Suprapubic skin (tissue), 4 donors: ENCODE data around the gene CCNF. TPM values are rescaled to one million over a fixed set of nuclear protein-coding genes. Genes with fewer than 3 reads are reported as not detected.

Experiments used
- DNase-seq, 2 donors: peaks; one replicate each; pipeline ENCODE4 v3.0.0-alpha.2; 2019; ENCODE audit warnings: low spot score in 2 of 2
- H3K27ac ChIP-seq: fragments of 200-600 bp; sonication (generic); one replicate; pipeline ENCODE4 v1.5.1; 2019
- H3K27me3 ChIP-seq: fragments of 200-600 bp; sonication (generic); one replicate; pipeline ENCODE4 v1.5.1; 2019
- H3K36me3 ChIP-seq: fragments of 200-600 bp; sonication (generic); one replicate; pipeline ENCODE4 v1.5.1; 2019
- H3K4me1 ChIP-seq: fragments of 200-600 bp; sonication (generic); one replicate; pipeline ENCODE4 v1.5.1; 2019
- H3K4me3 ChIP-seq: fragments of 200-600 bp; sonication (generic); one replicate; pipeline ENCODE4 v1.5.1; 2019; ENCODE audit warnings: mild to moderate bottlenecking
- H3K9me3 ChIP-seq: fragments of 200-600 bp; sonication (generic); one replicate; pipeline ENCODE4 v1.5.1; 2019
- EP300 ChIP-seq: sonication (generic); formaldehyde crosslinking; IDR thresholded peaks from one replicate; pipeline ENCODE4 v1.6.1; 2017; ENCODE audit warnings: antibody characterized with exemption
- POLR2A ChIP-seq, 2 donors: fragments of 450-650 bp; IDR thresholded peaks; one replicate each; pipeline ENCODE4 v1.6.1; 2017; ENCODE audit warnings: antibody characterized with exemption in 2 of 2, mild to moderate bottlenecking in 2 of 2, moderate library complexity in 2 of 2
- POLR2AphosphoS5 ChIP-seq, 3 donors: sonication (generic); formaldehyde crosslinking; IDR thresholded peaks; one replicate each; pipeline ENCODE4 v1.6.1; 2017; ENCODE audit warnings: antibody characterized with exemption in 3 of 3
- WGBS: methylation state at CpG from one replicate; pipeline ENCODE4 v1.1.5; 2018; 5-methylcytosine and 5-hydroxymethylcytosine counted together
- total RNA-seq, 4 donors: library from RNA; depleted of rRNA; stranded (reverse); fragments of >200 nt; gene quantifications; one replicate each; pipeline ENCODE4 v1.1.0, GENCODE V29; 2016
- TF ChIP-seq, protein P1 (sequence below), 2 donors: fragments of 200-600 bp in 1 of 2; fragments of 450-650 bp in 1 of 2; sonication (generic) in 1 of 2; IDR thresholded peaks; one replicate each; pipeline ENCODE4 v1.5.1; 2016 to 2019; ENCODE audit warnings: antibody characterized with exemption in 2 of 2, mild to moderate bottlenecking in 1 of 2, moderate library complexity in 1 of 2

Gene CCNF
- total RNA-seq, 4 donors from 2014 or later, result 6.8 to 12.4 (median 10.1) TPM

DNA sequence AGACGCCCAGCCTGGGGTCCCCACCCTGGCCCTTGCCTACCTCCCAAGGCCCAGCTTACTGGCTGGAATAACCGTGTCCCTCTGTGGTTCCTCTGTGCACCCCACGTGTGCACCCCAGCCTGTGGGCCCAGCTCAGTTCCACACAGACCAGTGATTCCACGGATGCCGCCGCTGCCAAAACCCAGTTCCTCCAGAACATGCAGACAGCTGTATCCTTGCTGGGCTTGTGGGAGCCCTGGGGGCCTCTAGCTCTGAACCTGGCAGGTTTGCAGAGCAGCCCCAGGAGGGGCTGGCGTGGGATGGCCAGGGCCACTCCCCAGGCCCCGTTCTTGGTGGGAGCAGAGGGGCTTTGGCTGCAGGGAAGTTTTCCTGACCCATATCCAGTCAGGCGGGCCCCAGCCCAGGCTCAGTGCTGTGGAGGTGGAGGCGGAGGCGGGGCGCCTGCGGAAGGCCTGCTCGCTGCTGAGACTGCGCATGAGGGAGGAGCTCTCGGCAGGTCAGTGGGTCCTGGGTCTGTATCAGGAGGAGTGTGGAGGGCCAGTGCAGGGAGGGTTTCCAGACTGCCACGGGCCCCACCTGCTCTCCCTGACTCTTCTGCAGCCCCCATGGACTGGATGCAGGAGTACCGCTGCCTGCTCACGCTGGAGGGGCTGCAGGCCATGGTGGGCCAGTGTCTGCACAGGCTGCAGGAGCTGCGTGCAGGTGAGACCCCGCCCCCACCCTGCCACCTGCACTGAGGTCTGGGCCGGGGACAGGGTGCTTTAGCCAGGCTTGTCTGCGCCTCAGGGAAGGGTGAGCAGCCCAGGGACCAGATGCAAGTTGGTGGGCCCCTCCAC lies 33.0 kb downstream of the CCNF start:
- Histone ChIP-seq H3K9me3 (no peaks in the 10 kb centered on the region), H3K4me3 (no peak overlapping the region), H3K4me1 (peaks cover 21% of the 10 kb centered on the region), H3K36me3 (no peaks in the 10 kb centered on the region), H3K27ac (no peak overlapping the region), H3K27me3 (peaks cover under 1% of the 10 kb centered on the region)
- WGBS, result 78% methylated on average over 3 of the region's 23 CpGs
- TF ChIP-seq EP300, result no peak
- no peak for TF ChIP-seq POLR2AphosphoS5 (IDR thresholded peaks at IDR 0.05)
- TF ChIP-seq, protein P1, sequence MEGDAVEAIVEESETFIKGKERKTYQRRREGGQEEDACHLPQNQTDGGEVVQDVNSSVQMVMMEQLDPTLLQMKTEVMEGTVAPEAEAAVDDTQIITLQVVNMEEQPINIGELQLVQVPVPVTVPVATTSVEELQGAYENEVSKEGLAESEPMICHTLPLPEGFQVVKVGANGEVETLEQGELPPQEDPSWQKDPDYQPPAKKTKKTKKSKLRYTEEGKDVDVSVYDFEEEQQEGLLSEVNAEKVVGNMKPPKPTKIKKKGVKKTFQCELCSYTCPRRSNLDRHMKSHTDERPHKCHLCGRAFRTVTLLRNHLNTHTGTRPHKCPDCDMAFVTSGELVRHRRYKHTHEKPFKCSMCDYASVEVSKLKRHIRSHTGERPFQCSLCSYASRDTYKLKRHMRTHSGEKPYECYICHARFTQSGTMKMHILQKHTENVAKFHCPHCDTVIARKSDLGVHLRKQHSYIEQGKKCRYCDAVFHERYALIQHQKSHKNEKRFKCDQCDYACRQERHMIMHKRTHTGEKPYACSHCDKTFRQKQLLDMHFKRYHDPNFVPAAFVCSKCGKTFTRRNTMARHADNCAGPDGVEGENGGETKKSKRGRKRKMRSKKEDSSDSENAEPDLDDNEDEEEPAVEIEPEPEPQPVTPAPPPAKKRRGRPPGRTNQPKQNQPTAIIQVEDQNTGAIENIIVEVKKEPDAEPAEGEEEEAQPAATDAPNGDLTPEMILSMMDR (IDR thresholded peaks at IDR 0.05), result no peak
- no peak for TF ChIP-seq POLR2A (IDR thresholded peaks at IDR 0.05)
- no peak for DNase-seq

GRCh38 chr16:2464333-2464732 lies 35.1 kb downstream of the CCNF start:
- H3K36me3 ChIP-seq, result no peaks in the 10 kb centered on the region
- peaks cover 3% of the 10 kb centered on the region for H3K27me3 ChIP-seq
- no peaks in the 10 kb centered on the region for H3K9me3 ChIP-seq
- H3K4me1 ChIP-seq, result peaks cover 34% of the 10 kb centered on the region
- 68% methylated on average over 8 of the region's 12 CpGs for WGBS
- DNase-seq, result no peak
- no peak overlapping the region for H3K27ac ChIP-seq
- no peak for TF ChIP-seq EP300
- TF ChIP-seq POLR2AphosphoS5 (IDR thresholded peaks at IDR 0.05), result no peak
- TF ChIP-seq, protein P1 (IDR thresholded peaks at IDR 0.05), result no peak
- no peak for TF ChIP-seq POLR2A (IDR thresholded peaks at IDR 0.05)
- H3K4me3 ChIP-seq, result no peak overlapping the region

GRCh38 chr16:2465653-2466415 lies 36.6 kb downstream of the CCNF start:
- H3K36me3 ChIP-seq, result no peaks in the 10 kb centered on the region
- H3K4me3 ChIP-seq, result no peak overlapping the region
- no peak overlapping the region for H3K27ac ChIP-seq
- 83% methylated on average over 9 of the region's 12 CpGs for WGBS
- peaks cover 3% of the 10 kb centered on the region for H3K27me3 ChIP-seq
- no peak for DNase-seq
- TF ChIP-seq POLR2AphosphoS5 (IDR thresholded peaks at IDR 0.05) (no peak), POLR2A (IDR thresholded peaks at IDR 0.05) (no peak), EP300 (no peak)
- TF ChIP-seq, protein P1 (IDR thresholded peaks at IDR 0.05), result peak in 1 of 2 donors; percentile 8
- peaks cover 35% of the 10 kb centered on the region for H3K4me1 ChIP-seq
- no peaks in the 10 kb centered on the region for H3K9me3 ChIP-seq

DNA sequence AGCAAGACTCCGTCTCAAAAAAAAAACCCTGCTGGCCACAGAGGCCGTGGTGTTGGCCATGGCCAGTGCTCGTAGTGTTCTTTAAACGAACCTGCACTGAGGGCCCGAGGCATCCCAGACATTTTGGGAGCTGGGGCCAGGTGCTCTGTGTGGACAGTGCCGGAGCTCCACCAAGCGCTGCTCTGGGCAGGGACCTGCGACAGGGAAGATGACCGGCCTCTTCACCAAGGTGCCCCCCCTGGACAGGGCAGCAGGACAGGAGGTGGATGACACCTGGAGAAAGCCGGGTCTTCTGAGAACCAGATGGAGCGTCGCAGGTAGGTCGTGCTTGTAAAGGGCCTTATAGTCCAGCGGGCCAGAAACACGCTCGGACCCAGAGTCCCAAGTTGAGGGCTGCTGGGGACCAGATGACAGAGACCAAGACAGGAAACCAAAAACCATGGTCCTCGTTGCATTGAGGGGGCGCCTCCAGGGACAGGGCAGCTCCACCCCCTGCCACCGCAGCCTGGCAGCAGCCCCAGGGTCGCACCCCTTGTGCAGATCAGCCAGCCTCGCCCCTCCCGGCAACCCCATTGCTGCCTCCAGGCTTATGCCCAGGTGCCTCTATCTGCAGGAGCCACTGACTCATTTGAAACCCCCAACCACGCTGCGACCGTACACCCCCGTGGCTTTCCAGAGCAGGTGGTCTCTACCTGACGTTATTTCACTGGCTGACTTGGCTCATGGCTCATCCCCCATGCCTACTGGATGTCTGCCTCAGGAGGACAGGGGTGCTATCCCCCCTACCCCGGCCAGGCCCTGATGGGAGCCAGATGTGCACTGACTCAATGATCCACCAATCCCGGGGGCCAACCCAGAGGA lies 37.6 kb downstream of the CCNF start:
- 77% methylated on average over 28 of the region's 29 CpGs for whole genome bisulfite sequencing
- no peak for DNase-seq
- peaks cover 4% of the 10 kb centered on the region for H3K27me3 ChIP-seq
- H3K4me3 ChIP-seq, result peak overlapping the region; percentile 57
- H3K9me3 ChIP-seq, result no peaks in the 10 kb centered on the region
- no peaks in the 10 kb centered on the region for H3K36me3 ChIP-seq
- no peak overlapping the region for H3K27ac ChIP-seq
- H3K4me1 ChIP-seq, result peaks cover 45% of the 10 kb centered on the region
- TF ChIP-seq EP300 (no peak), POLR2AphosphoS5 (IDR thresholded peaks at IDR 0.05) (no peak), POLR2A (IDR thresholded peaks at IDR 0.05) (no peak)
- TF ChIP-seq, protein P1 (IDR thresholded peaks at IDR 0.05), result no peak
